ENCODE results near the gene SETD4.

SETD4 gene

DNA sequence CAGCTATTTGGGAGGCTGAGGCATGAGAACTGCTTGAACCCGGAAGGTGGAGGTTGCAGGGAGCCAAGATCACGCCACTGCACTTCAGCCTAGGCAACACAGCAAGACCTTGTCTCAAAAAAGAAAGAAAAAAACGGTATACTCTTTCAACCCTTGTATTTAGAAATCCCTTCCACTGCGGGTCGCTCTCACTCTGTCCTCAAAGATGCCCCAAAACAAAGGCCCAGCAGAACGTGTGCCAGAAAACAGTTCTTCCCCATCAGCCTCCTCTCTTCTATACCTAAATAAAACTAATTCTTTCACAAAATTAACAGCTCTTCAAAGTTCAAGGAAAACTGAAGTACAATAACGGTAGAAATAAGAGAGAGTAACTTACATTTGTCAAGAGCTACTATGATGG lies 13.2 kb downstream of the SETD4 start:
- Mint-ChIP-seq H3K27ac (no peak overlapping the region), H3K4me3 (no peak overlapping the region), H3K36me3 (peaks cover 42 to 62% of the 10 kb centered on the region in 2 donors), H3K4me1 (no peaks in the 10 kb centered on the region), H3K27me3 (no peaks in the 10 kb centered on the region), H3K9me3 (no peaks in the 10 kb centered on the region)
- ATAC-seq (replicated peaks) (no peak), DNase-seq (no peak)

- H3K9me3 Mint-ChIP-seq = no peaks in the 10 kb centered on the region
- no peaks in the 10 kb centered on the region for H3K4me1 Mint-ChIP-seq
- no peaks in the 10 kb centered on the region for H3K27me3 Mint-ChIP-seq
- H3K36me3 Mint-ChIP-seq = peaks cover 40 to 65% of the 10 kb centered on the region in 2 donors
- H3K4me3 Mint-ChIP-seq = no peak overlapping the region
- ATAC-seq (replicated peaks) (no peak), DNase-seq (no peak)
- H3K27ac Mint-ChIP-seq = no peak overlapping the region
Measured at GRCh38 chr21:36045993-36046392, 14.3 kb downstream of the SETD4 start.

GRCh38 chr21:36044056-36044455 lies 16.3 kb downstream of the SETD4 start:
- Mint-ChIP-seq H3K4me1 (peaks cover 0 to 4% of the 10 kb centered on the region in 2 donors), H3K36me3 (peaks cover 30 to 58% of the 10 kb centered on the region in 2 donors), H3K4me3 (no peak overlapping the region), H3K27me3 (no peaks in the 10 kb centered on the region), H3K9me3 (no peaks in the 10 kb centered on the region), H3K27ac (no peak overlapping the region)
- DNase-seq (no peak), ATAC-seq (replicated peaks) (no peak)

GRCh38 chr21:36041910-36042309 lies 18.4 kb downstream of the SETD4 start:
- Mint-ChIP-seq H3K27me3 (no peaks in the 10 kb centered on the region), H3K36me3 (peaks cover 29 to 52% of the 10 kb centered on the region in 2 donors), H3K9me3 (no peaks in the 10 kb centered on the region), H3K27ac (no peak overlapping the region), H3K4me1 (peaks cover 2 to 11% of the 10 kb centered on the region in 2 donors), H3K4me3 (no peak overlapping the region)
- ATAC-seq (replicated peaks) = no peak
- DNase-seq = no peak

DNA sequence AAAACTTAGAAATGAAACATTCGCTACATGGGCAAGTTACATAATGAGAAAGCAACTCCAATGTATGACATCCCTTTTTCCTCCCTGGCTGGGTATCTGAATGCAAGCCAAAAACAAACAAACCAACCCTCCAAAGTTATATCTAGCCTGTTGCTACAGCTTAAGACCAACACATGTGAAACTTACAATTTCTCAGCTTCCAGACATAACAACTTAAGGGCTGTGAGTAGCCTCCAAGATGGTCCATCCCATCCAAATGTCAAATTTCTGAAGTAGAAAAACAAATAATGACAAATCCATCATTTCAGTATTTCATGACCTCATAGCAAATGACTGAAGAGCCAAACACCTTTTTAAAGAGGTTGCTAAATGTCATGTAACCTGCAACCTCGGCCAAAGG lies 19.9 kb downstream of the SETD4 start:
- H3K4me1 Mint-ChIP-seq = peaks cover 2 to 11% of the 10 kb centered on the region in 2 donors
- ATAC-seq (replicated peaks) (no peak), DNase-seq (no peak)
- no peaks in the 10 kb centered on the region for H3K27me3 Mint-ChIP-seq
- H3K9me3 Mint-ChIP-seq = no peaks in the 10 kb centered on the region
- H3K27ac Mint-ChIP-seq = no peak overlapping the region
- H3K36me3 Mint-ChIP-seq = peaks cover 40 to 65% of the 10 kb centered on the region in 2 donors
- no peak overlapping the region for H3K4me3 Mint-ChIP-seq

DNA sequence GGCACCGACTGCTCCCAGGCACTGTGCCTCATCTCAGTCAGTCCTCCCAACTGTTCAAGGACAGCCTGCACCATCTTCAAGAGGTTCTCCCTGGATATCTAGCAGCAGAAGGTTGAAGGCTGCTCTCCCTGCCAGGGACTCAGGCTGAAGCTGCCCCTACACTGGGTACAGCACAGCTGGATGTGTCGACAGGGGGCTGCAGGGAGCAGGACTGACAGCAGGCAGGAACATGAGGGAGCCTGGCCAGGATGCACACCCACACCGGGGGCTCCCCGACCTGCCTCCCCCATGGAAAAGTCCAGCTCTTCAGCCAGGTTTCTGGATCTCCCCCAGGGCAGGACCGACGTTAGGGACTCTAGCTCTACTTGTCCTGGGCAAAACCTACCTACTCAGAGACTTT lies 20.5 kb downstream of the SETD4 start:
- peaks cover 2 to 11% of the 10 kb centered on the region in 2 donors for H3K4me1 Mint-ChIP-seq
- no peaks in the 10 kb centered on the region for H3K27me3 Mint-ChIP-seq
- no peak overlapping the region for H3K27ac Mint-ChIP-seq
- no peak overlapping the region for H3K4me3 Mint-ChIP-seq
- no peak for DNase-seq
- peaks cover 41 to 67% of the 10 kb centered on the region in 2 donors for H3K36me3 Mint-ChIP-seq
- H3K9me3 Mint-ChIP-seq = no peaks in the 10 kb centered on the region
- ATAC-seq (replicated peaks) = no peak

DNA sequence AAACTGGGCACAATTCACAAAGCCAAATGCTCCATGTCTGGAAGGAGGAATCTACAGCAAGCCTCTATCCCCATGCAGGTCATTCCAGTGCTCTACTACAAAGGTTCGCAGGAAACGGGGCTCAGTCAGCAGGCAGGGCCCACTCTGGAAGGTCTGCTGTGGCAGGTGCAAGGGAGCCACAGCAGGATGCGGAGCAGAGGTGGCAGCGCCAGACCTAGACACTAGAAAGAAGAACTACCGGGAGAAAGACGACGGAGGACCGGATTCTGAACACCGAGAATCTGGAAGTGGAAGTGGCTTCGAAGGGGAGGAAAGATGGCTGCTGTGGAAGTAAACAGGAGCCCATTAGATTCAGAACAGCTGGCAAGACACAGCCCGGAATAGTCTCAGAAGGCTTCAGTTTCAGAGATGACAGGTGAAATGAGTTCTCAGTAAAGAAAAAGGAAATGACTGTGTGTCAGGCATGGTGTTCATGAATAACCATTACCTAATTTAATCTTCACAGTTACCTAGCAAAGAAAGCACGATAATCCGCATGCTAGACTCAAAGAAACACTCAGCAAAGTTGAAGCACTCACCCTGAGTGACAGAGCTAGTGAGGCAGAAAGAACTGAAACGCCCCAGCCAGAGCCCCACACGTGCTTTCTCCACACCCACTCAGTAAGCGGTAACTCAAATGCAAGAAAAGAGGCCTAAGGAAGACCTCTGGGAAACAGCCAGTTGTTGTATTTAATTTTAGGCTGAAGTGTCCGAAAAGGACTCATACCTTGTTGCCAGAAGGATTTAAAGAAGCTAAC lies 21.4 kb downstream of the SETD4 start:
- DNase-seq (no peak), ATAC-seq (replicated peaks) (no peak)
- Mint-ChIP-seq H3K4me1 (peaks cover 2 to 11% of the 10 kb centered on the region in 2 donors), H3K27me3 (no peaks in the 10 kb centered on the region), H3K4me3 (no peak overlapping the region), H3K27ac (peak overlapping the region; percentile 56), H3K36me3 (peaks cover 36 to 57% of the 10 kb centered on the region in 2 donors), H3K9me3 (no peaks in the 10 kb centered on the region)

DNA sequence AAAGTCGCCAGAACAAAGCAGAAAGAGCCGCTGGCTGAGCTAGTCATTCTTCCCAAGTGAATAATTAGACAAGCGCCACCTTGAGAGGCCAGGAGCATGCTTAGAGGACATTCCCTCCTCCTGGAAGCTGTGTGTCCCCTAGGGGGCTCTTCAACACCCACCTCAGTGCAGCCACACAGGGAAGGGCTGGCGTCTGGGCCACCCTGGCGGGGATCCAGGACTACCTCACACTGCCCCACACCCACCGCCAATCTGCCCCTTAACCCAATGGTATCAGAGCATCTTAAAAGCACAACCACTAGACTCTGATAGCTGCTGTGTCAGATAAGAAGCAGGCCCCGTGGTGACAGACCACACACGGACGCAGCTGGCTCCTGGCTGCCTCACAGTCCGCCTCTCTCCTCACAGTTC lies 24.9 kb downstream of the SETD4 start:
- H3K36me3 Mint-ChIP-seq = peaks cover 32 to 54% of the 10 kb centered on the region in 2 donors

GRCh38 chr21:36034211-36034913 lies 26.0 kb downstream of the SETD4 start:
- Mint-ChIP-seq H3K36me3 (peaks cover 31 to 45% of the 10 kb centered on the region in 2 donors), H3K9me3 (no peaks in the 10 kb centered on the region), H3K27me3 (no peaks in the 10 kb centered on the region), H3K4me1 (peaks cover 2 to 10% of the 10 kb centered on the region in 2 donors), H3K27ac (no peak overlapping the region), H3K4me3 (no peak overlapping the region)
- DNase-seq (no peak), ATAC-seq (replicated peaks) (no peak)

More for the DNA sequence above, 24.9 kb downstream of the SETD4 start:
- Mint-ChIP-seq H3K27ac (no peak overlapping the region), H3K4me3 (no peak overlapping the region), H3K9me3 (no peaks in the 10 kb centered on the region), H3K27me3 (no peaks in the 10 kb centered on the region), H3K4me1 (peaks cover 2 to 11% of the 10 kb centered on the region in 2 donors)
- ATAC-seq (replicated peaks) (no peak), DNase-seq (no peak)

DNA sequence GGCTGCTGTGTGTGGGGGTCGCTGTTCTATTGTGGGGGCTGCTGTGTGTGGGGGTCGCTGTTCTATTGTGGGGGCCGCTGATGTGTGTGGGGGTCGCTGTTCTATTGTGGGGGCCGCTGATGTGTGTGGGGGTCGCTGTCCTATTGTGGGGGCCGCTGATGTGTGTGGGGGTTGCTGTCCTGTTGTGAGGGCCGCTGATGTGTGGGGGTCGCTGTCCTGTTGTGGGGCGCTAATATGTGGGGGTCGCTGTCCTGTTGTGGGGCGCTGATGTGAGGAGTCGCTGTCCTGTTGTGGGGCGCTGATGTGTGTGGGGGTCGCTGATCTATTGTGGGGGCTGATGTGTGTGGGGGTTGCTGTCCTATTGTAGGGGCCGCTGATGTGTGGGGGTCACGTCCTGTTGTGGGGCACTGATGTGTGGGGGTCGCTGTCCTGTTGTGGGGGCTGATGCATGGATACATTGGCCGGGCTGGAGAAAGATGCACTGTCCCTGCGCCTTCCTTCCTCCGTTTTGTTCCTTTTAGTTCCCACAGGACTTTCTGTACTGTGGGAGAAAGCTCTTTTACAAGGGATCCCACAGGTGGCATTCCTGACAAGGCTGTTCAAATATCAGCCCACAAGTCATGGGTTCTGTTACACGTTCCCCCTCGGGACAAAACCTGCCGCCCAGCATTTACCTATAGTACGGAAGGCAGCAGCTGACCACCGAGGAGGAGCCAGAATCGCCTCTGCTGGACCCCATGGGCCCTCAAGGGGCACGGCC lies 27.5 kb downstream of the SETD4 start:
- Mint-ChIP-seq H3K36me3 (peaks cover 17 to 31% of the 10 kb centered on the region in 2 donors), H3K27me3 (no peaks in the 10 kb centered on the region), H3K4me1 (peaks cover 4 to 7% of the 10 kb centered on the region in 2 donors), H3K9me3 (no peaks in the 10 kb centered on the region), H3K4me3 (no peak overlapping the region), H3K27ac (peak overlapping the region; percentile 56)
- no peak for ATAC-seq (replicated peaks)
- no peak for DNase-seq

GRCh38 chr21:36030581-36031189 lies 29.6 kb downstream of the SETD4 start:
- DNase-seq (no peak), ATAC-seq (replicated peaks) (no peak)
- Mint-ChIP-seq H3K4me3 (no peak overlapping the region), H3K9me3 (no peaks in the 10 kb centered on the region), H3K36me3 (peaks cover 9 to 19% of the 10 kb centered on the region in 2 donors), H3K27ac (peak overlapping the region; percentile 47), H3K27me3 (no peaks in the 10 kb centered on the region), H3K4me1 (peaks cover 4 to 7% of the 10 kb centered on the region in 2 donors)

DNA sequence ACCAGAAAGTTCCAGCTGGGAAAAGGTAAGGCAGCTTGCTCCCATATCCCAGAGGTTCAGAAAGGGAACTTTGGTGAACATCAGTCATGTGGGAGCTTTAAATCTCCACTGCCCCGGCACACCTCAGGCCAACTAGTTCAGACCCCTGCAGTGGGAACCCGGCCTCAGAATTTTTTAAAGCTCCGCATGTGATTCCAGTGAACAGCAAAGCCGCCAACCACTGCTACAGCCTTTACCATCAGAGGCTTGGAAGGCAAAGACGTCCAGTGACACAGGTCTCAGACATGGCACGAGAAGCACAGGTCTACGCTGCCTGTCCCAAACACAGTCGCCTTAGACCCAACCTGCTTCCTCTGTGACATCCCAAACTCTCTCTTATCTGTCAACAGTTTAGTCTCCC lies 31.0 kb downstream of the SETD4 start:
- H3K9me3 Mint-ChIP-seq = no peaks in the 10 kb centered on the region

GRCh38 chr21:36028127-36029069 lies 31.9 kb downstream of the SETD4 start:
- Mint-ChIP-seq H3K4me3 (peak overlapping the region in 1 of 2 donors; percentile 17), H3K4me1 (peaks cover 4 to 7% of the 10 kb centered on the region in 2 donors), H3K27me3 (no peaks in the 10 kb centered on the region), H3K9me3 (no peaks in the 10 kb centered on the region), H3K36me3 (peaks cover 0 to 8% of the 10 kb centered on the region in 2 donors), H3K27ac (peak overlapping the region; percentile 53)
- ATAC-seq (replicated peaks) = peak; percentile 91 to 92
- peak; percentile 51 for DNase-seq

More for the DNA sequence above, 31.0 kb downstream of the SETD4 start:
- DNase-seq (no peak), ATAC-seq (replicated peaks) (no peak)
- Mint-ChIP-seq H3K27me3 (no peaks in the 10 kb centered on the region), H3K4me1 (peaks cover 4 to 7% of the 10 kb centered on the region in 2 donors), H3K4me3 (no peak overlapping the region), H3K27ac (no peak overlapping the region), H3K36me3 (peaks cover 0 to 11% of the 10 kb centered on the region in 2 donors)

Measured in stimulated activated naive B cell treated with anti-CD40 and anti-IgM and Interleukin-4, amounts not matched to agents 10 μg/mL and 1 μg/mL and 100 μg/mL, for 72 hours (primary cell).